ENCODE data around the gene GIT2.
"Not testable (repeated sequence)": the region's sequence is repeated elsewhere in the genome, so short reads cannot be mapped to it uniquely, and the experiment has no call there.

GIT2 gene

GRCh38 chr12:110005319-110005973 lies 9.3 kb upstream of the GIT2 start:
- no peak for DNase-seq (ENCODE audit: low spot score)

- DNase-seq (ENCODE audit: low spot score), result no peak
Measured at GRCh38 chr12:110004598-110004997, 8.4 kb upstream of the GIT2 start.

GRCh38 chr12:110002676-110003515 lies 6.7 kb upstream of the GIT2 start:
- DNase-seq (ENCODE audit: low spot score), result no peak

- no peak for DNase-seq (ENCODE audit: low spot score)
Measured at GRCh38 chr12:110001596-110001995, 5.4 kb upstream of the GIT2 start.

DNA sequence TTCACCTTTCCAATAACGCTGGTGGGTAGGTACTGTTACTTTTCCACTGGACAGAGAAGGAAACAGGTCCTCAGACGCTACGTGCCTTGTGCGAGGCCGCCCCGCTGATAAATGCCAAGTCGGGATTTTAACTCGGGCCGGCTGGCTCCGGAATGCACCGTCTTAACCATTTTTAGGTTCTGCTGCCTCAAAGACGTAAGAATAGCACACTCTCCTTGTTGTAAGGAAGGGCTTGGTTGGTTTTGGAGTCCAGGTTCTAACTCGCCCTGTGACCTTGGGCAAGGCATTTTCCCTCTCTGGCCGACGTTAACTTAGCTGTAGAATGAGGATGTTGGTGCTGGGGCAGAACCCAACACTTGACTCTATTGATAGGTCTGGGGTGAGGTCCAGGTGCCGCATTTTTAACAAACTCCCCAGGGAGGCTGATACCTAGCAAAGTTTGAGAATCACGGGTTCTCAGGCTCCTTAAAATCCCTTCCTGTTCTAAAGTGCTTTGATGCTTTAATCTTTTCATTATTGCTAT lies 3.9 kb upstream of the GIT2 start:
- peak; percentile 31 for DNase-seq (ENCODE audit: low spot score)

DNA sequence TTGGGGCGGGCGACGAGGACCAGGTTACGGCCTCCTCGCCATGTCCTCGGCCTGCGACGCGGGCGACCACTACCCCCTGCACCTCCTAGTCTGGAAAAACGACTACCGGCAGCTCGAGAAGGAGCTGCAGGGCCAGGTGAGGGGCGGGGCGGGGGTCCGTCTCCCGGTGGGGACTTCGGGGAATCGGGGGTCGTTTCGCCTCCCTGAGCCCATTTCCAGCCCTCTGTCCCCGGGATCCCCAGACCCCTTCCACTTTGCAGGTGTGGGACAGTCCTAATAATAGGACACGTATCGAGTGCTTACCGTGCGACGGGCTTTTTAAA lies 3.4 kb upstream of the GIT2 start:
- no peak for DNase-seq (ENCODE audit: low spot score)

GRCh38 chr12:109998904-109999648 lies 2.9 kb upstream of the GIT2 start, which contains the start of gene ANKRD13A:
Gene ANKRD13A, plus strand, starts transcription at chr12:109999430. Its CDS starts 259 bp downstream, at chr12:109999689.
- peak; percentile 95 for DNase-seq (ENCODE audit: low spot score)

- no peak for DNase-seq (ENCODE audit: low spot score)
Measured at GRCh38 chr12:109998241-109998903, 2.2 kb upstream of the GIT2 start.

DNA sequence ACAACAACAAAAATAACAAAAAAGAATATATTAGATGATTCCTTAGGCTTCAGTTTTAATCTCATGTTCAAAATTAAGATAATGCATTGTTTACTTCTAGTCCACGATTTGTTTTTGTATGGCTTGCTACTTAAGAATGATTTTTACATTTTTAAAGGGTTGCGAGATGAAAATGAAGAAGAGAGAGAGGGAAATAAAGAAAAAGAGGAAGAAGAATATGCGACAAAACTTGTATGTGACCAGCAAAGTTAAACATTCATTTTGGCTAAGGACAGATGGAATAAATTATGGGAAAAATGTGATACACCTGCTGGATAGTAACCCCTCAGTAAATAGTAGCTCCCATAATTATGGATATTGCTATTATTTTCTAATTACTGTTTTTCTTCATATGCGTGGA lies 1.2 kb upstream of the GIT2 start:
- DNase-seq (ENCODE audit: low spot score), result no peak

DNA sequence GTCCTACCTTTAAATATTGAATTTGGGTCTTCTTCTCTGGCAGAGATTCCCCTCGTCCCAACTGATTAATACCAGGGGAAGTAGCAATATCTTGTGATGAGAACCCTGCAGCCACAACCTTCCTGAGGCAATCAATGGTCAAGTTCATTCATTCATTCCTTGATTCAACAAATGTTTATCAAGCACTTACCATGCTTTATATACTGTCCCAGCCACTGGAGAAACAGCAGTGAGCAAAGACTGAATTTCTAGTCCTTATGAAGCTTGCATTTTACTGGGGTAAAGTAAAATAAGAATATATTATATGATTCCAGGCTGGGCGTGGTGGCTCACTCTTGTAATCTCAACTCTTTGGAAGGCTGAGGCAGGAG lies 300 bp upstream of the GIT2 start:
- DNase-seq (ENCODE audit: low spot score), result no peak

DNA sequence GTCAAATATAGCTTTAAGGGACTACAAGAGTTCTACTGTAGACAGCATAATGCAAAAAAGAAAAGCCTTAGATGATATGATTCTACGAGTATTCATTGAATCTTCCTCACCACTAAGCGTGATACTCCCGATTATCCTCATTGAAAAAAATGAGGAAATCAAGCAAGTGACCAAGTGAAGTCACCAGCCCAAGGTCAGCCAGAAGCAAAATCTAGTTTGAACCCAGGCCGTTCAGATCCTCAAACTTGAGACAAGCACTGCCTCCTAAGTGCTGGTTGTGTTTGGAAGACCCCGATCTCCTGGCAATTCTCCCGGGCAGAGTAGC lies 845 bp downstream of the GIT2 start:
- peak; percentile 36 for DNase-seq (ENCODE audit: low spot score)

DNA sequence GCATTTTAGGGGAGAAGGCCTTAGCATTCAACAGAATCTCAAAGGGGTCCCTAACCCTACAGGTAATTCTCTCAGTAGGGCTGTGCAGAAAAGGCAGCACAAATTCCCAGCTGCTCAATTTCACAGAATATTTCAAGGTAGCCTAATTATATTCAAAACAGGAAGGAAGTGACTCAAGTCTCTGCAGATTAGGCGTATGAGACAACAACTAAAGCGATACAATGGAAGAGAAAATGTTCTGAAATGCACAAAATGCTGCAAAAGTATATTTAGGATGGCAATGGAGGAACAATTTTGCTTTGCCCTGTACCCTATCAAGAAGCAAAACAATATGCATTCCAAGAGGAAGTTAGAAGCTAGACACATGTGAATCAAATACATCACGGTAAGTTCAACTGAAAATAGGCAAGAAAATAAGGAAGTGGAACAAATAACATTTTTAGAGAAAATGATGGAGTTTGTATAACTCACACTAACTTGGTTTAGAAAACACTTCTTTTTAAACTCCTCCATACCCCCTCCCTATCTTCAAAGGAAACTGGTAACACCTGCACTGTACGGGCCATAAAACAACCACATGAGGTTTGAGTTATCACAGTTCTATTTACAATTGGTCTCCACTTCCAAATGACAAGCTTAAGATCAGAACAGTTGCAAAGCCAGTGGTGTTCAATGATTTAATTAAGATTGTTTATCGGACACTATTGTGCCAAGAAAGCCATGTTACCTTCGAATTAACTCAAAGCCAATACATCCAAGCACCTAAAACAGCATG lies 1.6 kb downstream of the GIT2 start:
- no peak for DNase-seq (ENCODE audit: low spot score)

GRCh38 chr12:109993091-109993490 lies 3.1 kb downstream of the GIT2 start:
- DNase-seq (ENCODE audit: low spot score), result no peak

- no peak for DNase-seq (ENCODE audit: low spot score)
Measured at GRCh38 chr12:109991586-109991985, 4.6 kb downstream of the GIT2 start.

DNA sequence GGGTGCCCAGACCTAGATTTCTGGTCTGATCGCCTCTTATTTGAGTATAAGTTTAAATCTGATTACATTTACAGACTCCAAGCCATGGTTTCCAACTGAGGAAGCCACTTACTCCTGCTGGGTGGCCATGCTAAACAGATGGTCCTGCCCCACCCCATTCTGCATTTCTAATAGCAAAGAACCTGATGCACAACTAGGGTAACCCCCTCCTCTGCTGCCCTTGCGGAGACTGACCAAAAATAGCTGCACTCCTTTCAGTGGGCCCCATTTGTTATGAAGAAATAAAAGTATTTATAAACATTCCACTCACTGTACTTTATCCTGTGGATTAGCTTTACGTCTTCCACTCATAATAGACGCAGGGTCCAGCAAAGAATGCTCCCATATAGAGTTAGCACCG lies 6.8 kb downstream of the GIT2 start:
- DNase-seq (ENCODE audit: low spot score), result no peak

- DNase-seq (ENCODE audit: low spot score), result no peak
Measured at GRCh38 chr12:109988903-109989302, 7.3 kb downstream of the GIT2 start.

GRCh38 chr12:109988274-109988673 lies 7.9 kb downstream of the GIT2 start:
- no peak for DNase-seq (ENCODE audit: low spot score)

- DNase-seq (ENCODE audit: low spot score), result no peak
Measured at GRCh38 chr12:109987615-109988014, 8.6 kb downstream of the GIT2 start.

DNA sequence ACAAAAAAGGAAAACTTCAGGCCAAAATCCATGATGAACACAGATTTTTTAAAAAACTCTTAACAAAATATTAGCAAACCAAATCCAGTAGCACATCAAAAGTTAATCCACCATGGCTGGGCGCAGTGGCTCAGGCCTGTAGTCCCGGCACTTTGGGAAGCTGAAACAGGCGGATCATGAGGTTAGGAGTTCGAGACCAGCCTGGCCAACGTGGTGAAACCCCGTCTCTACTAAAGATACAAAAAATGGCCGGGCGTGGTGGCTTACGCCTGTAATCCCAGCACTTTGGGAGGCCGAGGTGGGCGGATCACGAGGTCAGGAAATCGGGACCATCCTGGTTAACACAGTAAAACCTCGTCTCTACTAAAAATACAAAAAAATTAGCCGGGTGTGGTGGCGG lies 9.9 kb downstream of the GIT2 start:
- not testable (repeated sequence) for DNase-seq (ENCODE audit: low spot score)

DNA sequence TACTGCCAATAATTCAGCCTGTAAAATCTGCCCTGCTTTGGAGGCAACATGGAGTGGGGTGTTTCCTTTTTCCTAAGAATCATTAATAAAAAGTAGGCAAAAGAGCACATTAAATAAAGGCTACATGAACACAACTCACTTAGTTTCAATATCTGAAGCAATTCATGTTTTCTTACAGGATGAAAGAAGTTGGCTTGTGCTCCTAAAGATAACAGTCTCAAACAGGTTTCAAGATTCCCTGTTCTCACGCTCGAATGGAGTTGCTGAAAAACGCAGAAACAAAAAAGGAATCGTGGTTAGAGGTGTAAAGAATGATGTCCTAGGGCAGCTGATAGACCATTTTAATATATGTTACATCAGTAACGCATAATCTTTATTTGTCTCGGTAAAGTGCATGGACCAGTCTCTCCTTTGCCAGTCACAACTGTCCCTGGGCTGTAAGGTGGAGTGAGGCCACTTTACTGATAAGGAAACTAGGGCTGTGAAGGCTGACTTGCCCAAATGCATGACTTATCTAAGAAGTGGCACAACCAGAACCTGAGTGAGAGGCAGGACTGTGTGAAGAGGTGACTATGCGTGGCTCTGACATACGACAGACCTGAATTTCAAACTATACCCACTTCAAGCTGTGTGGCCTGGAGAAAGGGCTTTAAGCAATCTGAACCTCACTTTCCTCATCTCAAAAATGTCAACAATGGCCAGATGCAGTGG lies 12.6 kb downstream of the GIT2 start:
- DNase-seq (ENCODE audit: low spot score), result peak; percentile 61

GRCh38 chr12:109982210-109982609 lies 14.0 kb downstream of the GIT2 start:
- no peak for DNase-seq (ENCODE audit: low spot score)
